ENCODE results near the gene ZNF768. TPM values are rescaled to one million over a fixed set of nuclear protein-coding genes. Genes with fewer than 3 reads are reported as not detected.
A peak's percentile ranks its signal among the peaks of the same experiment; 100 is the strongest.

ZNF768 gene
- total and polyA plus RNA-seq, 2 of the 13 experiments (the other 11 are each of a cell fraction or from before 2014, with no cell fraction given), result 26.7 to 34.4 TPM

GRCh38 chr16:30557957-30558788 is 31.8 kb upstream of the ZNF768 start, which contains the start of gene ZNF764 (continued):
- TF ChIP-seq SMARCE1 (IDR thresholded peaks at IDR 0.05; ENCODE audit: borderline replicate concordance) (no peak), CEBPZ (IDR thresholded peaks at IDR 0.05; ENCODE audit: low read length) (no peak), ZNF724P (CRISPR knock-in tag; IDR thresholded peaks at IDR 0.05; ENCODE audit: borderline replicate concordance) (no peak), NFE2 (CRISPR knock-in tag; IDR thresholded peaks at IDR 0.05) (no peak), THYN1 (CRISPR knock-in tag; IDR thresholded peaks at IDR 0.05; ENCODE audit: borderline replicate concordance, low read depth) (no peak), POGZ (CRISPR knock-in tag; IDR thresholded peaks at IDR 0.05) (peak; percentile 77; the same call in 1 of the 2 replicates), ARHGAP35 (CRISPR knock-in tag; IDR thresholded peaks at IDR 0.05; ENCODE audit: borderline replicate concordance) (peak; percentile 80; the same call in 1 of the 2 replicates), ZNF839 (CRISPR knock-in tag; IDR thresholded peaks at IDR 0.05; ENCODE audit: borderline replicate concordance) (no peak), ZNF230 (CRISPR knock-in tag; IDR thresholded peaks at IDR 0.05) (peak; percentile 87), ZNF232 (CRISPR knock-in tag; IDR thresholded peaks at IDR 0.05; ENCODE audit: borderline replicate concordance) (peak; percentile 40), ZNF781 (CRISPR knock-in tag; IDR thresholded peaks at IDR 0.05; ENCODE audit: borderline replicate concordance, not compliant biosample characterization) (peak; percentile 72), ZNF318 (CRISPR knock-in tag; IDR thresholded peaks at IDR 0.05) (0 out of 2 replicates have a peak, but pooled peaks have one; percentile 61), AKAP8 (CRISPR knock-in tag; IDR thresholded peaks at IDR 0.05) (no peak), KAT7 (CRISPR knock-in tag; IDR thresholded peaks at IDR 0.05; ENCODE audit: borderline replicate concordance) (no peak; the same call in 1 of the 2 replicates), SALL1 (CRISPR knock-in tag; IDR thresholded peaks at IDR 0.05) (peak; percentile 65)

Measured in HepG2 (cell line).